Astrocyte (in vitro differentiated cells and primary cell): ENCODE results near the gene AUTS2.

Experiments
- EZH2 ChIP-seq: IDR thresholded peaks from 2 replicates; pipeline ENCODE4 v1.6.1; 2012; ENCODE audit warnings: mild to moderate bottlenecking, low read length, inconsistent platforms; ENCODE audit not compliant: insufficient read depth
- TF ChIP-seq, protein P1 (sequence below): IDR thresholded peaks from 2 replicates; pipeline ENCODE4 v1.5.1; 2011; ENCODE audit warnings: low read depth, mild to moderate bottlenecking, inconsistent platforms, low read length, moderate library complexity; ENCODE audit not compliant: insufficient read depth

DNA sequence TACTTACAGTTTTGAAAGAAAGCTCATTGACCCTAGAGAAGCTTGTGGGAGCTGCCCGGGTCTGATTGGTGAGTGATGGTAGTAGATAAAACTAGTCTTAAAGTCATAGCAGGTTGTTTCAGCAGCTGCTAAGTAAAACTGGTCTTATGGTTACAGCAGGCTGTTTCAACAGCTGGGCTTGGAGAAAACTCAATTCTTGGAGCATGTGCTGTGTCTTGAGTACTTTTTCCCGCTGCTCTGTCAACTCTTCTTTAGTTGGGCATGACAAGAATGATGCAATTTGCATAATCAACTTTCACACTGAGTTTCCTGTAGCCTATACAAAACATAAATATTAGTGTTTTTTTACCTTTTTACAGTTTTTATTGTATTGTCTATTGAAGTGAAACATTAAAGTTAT lies 707.9 kb downstream of the AUTS2 start:
- TF ChIP-seq, protein P1, sequence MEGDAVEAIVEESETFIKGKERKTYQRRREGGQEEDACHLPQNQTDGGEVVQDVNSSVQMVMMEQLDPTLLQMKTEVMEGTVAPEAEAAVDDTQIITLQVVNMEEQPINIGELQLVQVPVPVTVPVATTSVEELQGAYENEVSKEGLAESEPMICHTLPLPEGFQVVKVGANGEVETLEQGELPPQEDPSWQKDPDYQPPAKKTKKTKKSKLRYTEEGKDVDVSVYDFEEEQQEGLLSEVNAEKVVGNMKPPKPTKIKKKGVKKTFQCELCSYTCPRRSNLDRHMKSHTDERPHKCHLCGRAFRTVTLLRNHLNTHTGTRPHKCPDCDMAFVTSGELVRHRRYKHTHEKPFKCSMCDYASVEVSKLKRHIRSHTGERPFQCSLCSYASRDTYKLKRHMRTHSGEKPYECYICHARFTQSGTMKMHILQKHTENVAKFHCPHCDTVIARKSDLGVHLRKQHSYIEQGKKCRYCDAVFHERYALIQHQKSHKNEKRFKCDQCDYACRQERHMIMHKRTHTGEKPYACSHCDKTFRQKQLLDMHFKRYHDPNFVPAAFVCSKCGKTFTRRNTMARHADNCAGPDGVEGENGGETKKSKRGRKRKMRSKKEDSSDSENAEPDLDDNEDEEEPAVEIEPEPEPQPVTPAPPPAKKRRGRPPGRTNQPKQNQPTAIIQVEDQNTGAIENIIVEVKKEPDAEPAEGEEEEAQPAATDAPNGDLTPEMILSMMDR = no peak
- TF ChIP-seq EZH2 = no peak
